SKM-1 (cell line): Measurements from ENCODE around the gene AGBL4.

ENCODE experiments used
- DNase-seq: peaks from one replicate; lab custom pipeline; 2025; ENCODE audit not compliant: unreplicated experiment; lab: John Stamatoyannopoulos, UW

AGBL4 gene

GRCh38 chr1:48506870-48507269, 1516.9 kb downstream of the AGBL4 start:
- DNase-seq, result no peak

- DNase-seq, result no peak
These were observed 1523.0 kb downstream of the AGBL4 start for GRCh38 chr1:48500541-48501450.

GRCh38 chr1:48499211-48499735, 1524.5 kb downstream of the AGBL4 start:
- no peak for DNase-seq

- DNase-seq, result peak; percentile 65
These were observed 1525.5 kb downstream of the AGBL4 start for GRCh38 chr1:48498096-48498791.

DNA sequence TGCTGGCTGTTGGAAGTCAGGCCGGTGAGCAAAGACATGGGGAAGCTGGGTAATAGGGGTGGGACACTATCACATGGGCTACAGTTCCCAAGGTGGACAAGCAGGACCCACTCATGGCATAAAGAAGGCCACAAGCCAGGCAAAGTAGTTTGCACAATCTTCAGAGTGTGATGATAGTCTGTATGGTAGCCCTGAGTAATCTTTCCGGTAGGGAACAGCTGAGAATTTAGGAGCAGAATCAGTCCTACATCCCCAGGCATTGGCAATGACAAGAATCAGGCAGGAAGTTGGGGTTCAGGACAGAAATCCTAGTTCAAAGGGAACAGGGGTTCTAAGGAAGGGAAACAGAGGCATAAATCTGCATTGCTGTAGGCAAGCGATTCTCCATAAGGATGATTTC, 1527.8 kb downstream of the AGBL4 start:
- DNase-seq, result no peak

DNA sequence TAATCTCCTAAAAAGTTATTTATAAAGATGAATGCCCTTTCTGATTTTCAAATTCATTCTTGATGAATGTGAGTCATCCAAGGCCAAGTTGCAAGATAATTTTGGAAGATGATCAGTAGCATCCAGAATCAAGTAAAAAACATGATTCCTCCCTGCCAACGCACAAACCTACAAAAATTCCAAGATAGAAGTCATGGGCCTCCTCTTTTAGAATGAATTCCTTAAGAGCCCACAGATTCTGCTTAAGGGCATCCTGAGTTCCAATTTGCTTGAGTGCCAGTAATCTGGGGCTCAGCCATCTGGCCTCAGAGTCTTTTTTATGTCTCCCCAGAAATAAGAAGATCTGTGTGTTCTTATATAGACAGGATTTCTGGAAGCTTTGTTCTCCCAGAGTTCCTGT, 1528.6 kb downstream of the AGBL4 start:
- DNase-seq, result no peak

DNA sequence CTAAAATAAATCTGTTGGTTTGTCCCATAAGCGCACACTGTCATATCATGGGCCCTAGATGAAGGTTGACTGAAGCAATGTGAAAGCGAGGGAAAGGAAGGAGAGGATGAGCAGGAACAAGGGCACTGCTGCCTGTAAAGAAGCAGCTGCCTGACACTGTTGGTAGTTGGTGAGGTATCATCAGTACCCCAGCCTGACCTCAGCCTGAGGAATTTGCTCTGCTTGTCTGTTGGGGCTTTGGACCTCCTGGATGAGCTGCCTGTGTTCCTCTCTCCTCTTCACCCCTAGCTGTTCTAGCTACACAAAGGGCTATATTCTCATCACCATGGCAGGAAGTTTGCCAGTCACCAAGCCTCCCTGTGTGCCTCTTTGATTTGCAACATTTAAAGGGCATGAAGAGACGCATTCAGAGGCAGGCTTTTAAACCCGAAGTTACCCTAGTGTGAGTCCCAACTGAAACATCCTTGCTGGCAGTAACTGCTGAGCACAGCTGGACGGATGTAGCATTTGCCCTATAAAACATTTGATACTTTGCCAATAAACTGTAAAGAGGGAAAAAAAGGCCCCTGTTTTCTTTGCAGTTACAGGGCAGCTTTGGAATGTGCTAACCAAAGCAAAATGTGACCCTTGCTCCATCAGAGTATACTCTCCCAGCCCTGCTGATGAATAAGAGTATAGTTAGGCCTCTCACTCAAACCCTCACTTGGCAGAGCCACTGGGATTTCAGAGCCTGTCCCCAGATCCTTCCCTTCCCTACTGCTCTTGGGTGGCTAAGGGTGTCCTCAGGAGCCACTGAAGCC, 1529.6 kb downstream of the AGBL4 start:
- no peak for DNase-seq

- no peak for DNase-seq
These were observed 1530.7 kb downstream of the AGBL4 start for GRCh38 chr1:48493041-48493440.

GRCh38 chr1:48492392-48492791, 1531.4 kb downstream of the AGBL4 start:
- DNase-seq, result no peak

- no peak for DNase-seq
These were observed 1535.0 kb downstream of the AGBL4 start for GRCh38 chr1:48488721-48489120.
